Mucosa of stomach (tissue), 1 donor: Measurements from ENCODE around the gene LRPPRC.
"Not testable (repeated sequence)": the region's sequence is repeated elsewhere in the genome, so short reads cannot be mapped to it uniquely, and the experiment has no call there.

Source experiments
- H3K27me3 ChIP-seq: one replicate; pipeline ENCODE4 v1.7.0; 2013; ENCODE audit warnings: mild to moderate bottlenecking, low read length; ENCODE audit not compliant: control insufficient read depth, insufficient read depth
- H3K36me3 ChIP-seq: one replicate; pipeline ENCODE4 v1.7.0; 2013; ENCODE audit warnings: low read length; ENCODE audit not compliant: control insufficient read depth, insufficient read depth
- H3K4me1 ChIP-seq: one replicate; pipeline ENCODE4 v1.7.0; 2013; ENCODE audit warnings: mild to moderate bottlenecking, low read length; ENCODE audit not compliant: control insufficient read depth, insufficient read depth
- H3K4me3 ChIP-seq: one replicate; pipeline ENCODE4 v1.7.0; 2013; ENCODE audit warnings: low read length
- H3K9ac ChIP-seq: one replicate; pipeline ENCODE4 v1.7.0; 2013; ENCODE audit warnings: mild to moderate bottlenecking, low read length, moderate library complexity
- H3K9me3 ChIP-seq: one replicate; pipeline ENCODE4 v1.7.0; 2013; ENCODE audit warnings: mild to moderate bottlenecking, low read length, moderate library complexity; ENCODE audit not compliant: control insufficient read depth
- donor health status: Pancreatic carcinoma.

LRPPRC gene

DNA sequence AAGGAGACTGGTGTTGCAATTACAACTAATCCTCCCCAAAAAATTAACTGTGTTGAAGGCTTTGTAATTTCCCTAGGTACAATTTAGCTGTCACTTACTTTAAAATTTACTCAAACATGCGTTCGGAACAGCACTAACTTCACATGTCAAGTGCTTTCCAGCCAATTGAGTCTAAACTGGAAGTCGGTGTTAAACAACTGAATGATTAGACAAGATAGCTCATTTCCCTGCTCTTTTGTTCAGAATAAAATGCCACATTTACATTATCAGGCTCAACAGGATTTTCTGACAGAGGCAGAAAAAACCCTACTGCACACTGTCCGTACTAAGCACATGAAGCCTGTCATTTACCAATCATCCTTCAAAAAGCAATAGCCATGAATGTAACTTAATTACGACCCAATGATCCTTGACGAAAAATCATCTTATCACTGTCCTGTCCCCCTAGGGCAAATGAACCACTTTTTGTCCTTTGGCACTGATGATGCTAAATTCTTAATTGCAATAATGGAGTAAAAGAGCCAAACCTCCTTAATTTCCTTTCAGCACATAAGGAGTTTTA lies 56.0 kb downstream of the LRPPRC start:
- no peaks in the 10 kb centered on the region for H3K4me1 ChIP-seq
- H3K9me3 ChIP-seq = no peaks in the 10 kb centered on the region
- H3K36me3 ChIP-seq = no peaks in the 10 kb centered on the region
- no peak overlapping the region for H3K9ac ChIP-seq
- H3K27me3 ChIP-seq = no peaks in the 10 kb centered on the region
- H3K4me3 ChIP-seq = no peak overlapping the region

DNA sequence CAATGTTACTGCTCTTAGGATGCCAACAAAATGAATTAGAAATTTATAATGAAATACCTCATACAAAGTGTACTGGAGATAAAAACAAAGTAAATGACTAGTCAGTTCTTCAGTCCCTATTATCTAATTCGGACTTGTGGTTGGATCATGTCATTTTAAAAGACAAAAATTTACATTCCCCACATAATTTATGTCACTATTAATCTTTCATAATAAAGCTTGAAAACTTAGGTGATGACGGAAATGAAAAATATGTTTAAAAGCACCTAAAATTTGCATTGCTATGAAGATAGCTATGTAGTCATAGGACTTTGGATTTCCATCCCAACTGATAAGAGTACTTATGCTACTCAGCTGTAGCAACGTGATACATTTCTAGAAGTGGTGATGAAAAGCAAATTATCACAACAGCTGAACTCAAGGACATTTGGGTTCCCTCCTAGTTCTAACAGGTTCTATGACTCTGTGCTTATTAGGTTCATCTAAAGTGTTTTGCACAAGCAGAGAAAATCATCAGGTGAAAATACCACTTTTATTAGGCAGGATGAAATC lies 58.4 kb downstream of the LRPPRC start:
- H3K4me1 ChIP-seq = no peaks in the 10 kb centered on the region
- H3K9ac ChIP-seq = no peak overlapping the region
- H3K9me3 ChIP-seq = no peaks in the 10 kb centered on the region
- H3K27me3 ChIP-seq = no peaks in the 10 kb centered on the region
- no peaks in the 10 kb centered on the region for H3K36me3 ChIP-seq
- no peak overlapping the region for H3K4me3 ChIP-seq

DNA sequence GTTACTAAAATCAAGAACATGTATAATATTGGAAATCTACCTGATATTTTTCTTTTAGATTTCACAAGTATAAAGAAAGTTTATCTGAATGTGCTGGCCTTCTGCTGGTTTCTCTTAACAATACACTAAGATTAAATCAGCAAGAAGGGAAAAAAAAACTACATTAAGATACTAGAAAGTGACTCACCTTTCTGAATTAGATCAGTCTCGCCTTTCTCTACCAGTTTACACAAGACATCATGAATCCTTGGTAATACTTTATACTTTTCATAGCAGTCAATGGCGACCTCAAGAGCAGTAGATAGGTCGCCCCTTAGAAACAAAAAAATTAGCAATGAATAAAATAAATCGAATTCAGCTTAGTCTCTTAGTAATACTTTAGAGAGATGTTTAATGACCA lies 61.2 kb downstream of the LRPPRC start:
- Histone ChIP-seq H3K4me1 (no peaks in the 10 kb centered on the region), H3K27me3 (no peaks in the 10 kb centered on the region), H3K9me3 (no peaks in the 10 kb centered on the region), H3K36me3 (no peaks in the 10 kb centered on the region), H3K9ac (no peak overlapping the region), H3K4me3 (no peak overlapping the region)

DNA sequence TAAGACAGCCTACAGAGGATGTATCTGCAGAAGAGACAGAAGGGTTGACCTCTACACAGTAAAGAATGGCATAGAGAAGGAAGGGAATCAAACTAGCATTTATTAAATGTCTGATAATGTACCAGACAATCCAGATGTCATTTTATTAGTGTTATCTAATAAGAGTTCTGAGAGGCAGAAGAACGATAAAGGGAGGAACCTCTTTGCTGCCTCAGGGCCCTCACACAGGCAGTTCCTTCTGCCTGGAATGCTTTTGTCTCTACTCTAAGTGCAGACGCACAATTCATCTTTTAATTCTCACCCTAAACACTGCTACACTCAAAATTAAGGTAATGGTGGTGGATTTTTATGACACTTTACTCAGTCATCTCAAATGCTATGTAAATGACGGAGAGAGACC lies 64.5 kb downstream of the LRPPRC start:
- H3K4me1 ChIP-seq = no peaks in the 10 kb centered on the region
- H3K27me3 ChIP-seq = no peaks in the 10 kb centered on the region
- H3K4me3 ChIP-seq = no peak overlapping the region
- no peaks in the 10 kb centered on the region for H3K36me3 ChIP-seq
- no peaks in the 10 kb centered on the region for H3K9me3 ChIP-seq
- no peak overlapping the region for H3K9ac ChIP-seq

DNA sequence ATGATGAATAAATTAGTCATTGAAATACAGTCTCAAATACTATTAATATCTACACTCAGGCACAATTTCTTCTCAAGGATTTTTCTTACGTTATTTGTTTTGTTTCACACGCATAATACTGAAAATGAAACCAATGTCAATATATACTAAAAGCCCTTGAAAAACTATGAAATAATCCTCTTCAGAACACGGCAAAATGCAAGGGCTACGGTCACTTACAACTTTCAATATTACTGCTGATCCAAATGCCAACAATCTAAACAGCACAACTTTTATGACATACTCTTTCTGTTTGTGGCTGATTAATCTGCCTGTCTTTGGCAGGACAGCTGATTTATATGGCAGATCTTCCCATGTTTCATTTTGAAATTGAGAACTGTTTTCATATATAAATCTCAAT lies 68.3 kb downstream of the LRPPRC start:
- Histone ChIP-seq H3K4me1 (no peaks in the 10 kb centered on the region), H3K9ac (no peak overlapping the region), H3K27me3 (no peaks in the 10 kb centered on the region), H3K4me3 (no peak overlapping the region), H3K9me3 (no peaks in the 10 kb centered on the region), H3K36me3 (no peaks in the 10 kb centered on the region)

DNA sequence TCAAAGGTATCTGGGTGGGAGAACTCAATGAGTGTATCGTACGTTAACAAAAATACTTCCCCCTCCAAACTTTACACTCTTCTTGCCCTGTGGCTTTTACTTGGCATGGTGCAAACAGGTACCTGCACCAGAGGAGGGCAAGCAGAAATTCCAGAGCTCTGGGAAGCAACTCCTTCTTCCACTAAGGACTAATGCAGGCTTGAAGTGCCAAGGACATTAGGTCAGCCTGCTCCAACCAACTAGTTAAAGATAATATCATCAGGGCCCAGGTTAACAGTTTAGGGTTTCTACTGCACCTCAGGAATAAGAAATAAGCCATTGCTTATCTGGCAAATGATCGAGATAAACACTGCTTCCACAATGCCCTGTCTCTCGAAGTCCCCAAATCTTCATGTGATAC lies 70.4 kb downstream of the LRPPRC start:
- no peaks in the 10 kb centered on the region for H3K4me1 ChIP-seq
- no peaks in the 10 kb centered on the region for H3K27me3 ChIP-seq
- no peaks in the 10 kb centered on the region for H3K9me3 ChIP-seq
- H3K36me3 ChIP-seq = no peaks in the 10 kb centered on the region
- no peak overlapping the region for H3K4me3 ChIP-seq
- H3K9ac ChIP-seq = no peak overlapping the region

DNA sequence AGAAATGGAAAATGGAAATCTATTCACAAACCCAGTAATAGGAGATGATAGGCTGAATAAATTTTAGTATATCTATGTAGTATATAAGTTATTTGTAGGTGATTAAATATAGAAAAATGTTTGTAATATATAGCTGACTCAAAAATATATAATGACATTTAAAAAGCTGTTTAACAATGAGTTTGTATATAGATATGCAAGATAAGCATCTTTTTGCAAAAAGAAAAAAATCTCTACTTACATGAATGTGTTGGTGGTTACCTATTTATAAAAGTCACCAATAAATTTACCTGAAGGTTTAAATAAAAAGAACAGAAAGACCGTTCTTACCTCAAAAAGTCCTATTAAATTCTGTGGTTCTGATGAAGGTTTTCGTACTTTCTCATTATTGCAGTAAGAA lies 71.3 kb downstream of the LRPPRC start:
- Histone ChIP-seq H3K27me3 (no peaks in the 10 kb centered on the region), H3K4me3 (no peak overlapping the region), H3K4me1 (no peaks in the 10 kb centered on the region), H3K9me3 (no peaks in the 10 kb centered on the region), H3K36me3 (no peaks in the 10 kb centered on the region), H3K9ac (no peak overlapping the region)

DNA sequence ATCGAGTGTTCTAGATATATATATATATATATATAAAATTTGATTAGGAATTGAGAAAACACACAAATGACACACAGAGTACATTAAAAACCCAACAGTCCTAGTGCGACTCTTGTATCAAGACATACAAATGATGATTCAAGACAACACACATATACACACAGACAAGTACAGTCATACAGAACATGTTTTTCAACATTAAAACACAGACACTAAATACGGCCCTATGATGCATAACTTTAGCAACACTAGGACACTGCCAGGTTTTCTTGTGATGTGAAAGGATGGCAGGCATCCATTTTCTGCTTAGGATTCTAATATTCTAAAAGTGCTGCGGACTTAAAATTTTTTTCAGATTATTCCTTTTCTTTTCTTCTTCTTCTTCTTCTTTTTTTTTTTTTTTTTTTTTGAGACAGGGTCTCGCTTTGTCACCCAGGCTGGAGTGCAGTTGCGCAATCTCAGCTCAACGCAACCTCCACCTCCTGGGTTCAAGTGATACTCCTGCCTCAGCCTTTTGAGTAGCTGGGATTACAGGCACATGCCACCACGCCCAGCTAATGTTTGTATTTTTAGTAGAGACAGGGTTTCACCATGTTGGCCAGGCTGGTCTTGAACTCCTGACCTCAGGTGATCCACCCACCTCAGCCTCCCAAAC lies 84.5 kb downstream of the LRPPRC start:
- not testable (repeated sequence) for H3K36me3 ChIP-seq, H3K4me1 ChIP-seq, H3K27me3 ChIP-seq, H3K9me3 ChIP-seq, H3K9ac ChIP-seq, H3K4me3 ChIP-seq

DNA sequence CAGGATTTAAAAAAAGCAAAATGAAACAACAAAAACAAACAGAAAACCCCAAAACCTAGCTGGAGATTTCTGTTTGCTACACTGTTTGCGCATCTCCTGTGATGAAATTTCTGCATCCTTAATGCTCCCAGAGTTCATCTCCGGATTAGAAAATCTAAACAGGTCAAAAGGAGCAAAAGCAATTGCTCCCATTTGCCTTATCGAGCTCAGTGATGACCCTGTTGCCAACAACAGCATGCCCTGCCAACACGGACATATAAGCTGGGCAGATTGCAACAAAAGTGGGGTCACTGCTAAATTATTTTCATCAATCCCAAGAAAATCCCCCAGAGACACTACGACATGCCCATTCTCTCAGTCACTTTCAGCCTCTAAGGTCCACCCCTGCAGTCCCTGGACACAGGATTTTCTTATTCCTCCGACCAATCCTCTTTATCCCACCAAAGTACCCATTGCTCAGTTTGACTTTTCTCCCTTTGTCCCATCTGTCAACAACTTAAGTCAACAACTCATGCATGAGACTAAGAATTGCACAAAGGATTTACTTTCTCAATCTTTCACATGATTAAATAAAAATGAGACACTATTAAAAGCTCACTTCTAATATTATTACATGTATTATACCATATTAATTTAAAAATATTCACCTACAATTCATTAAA lies 89.2 kb downstream of the LRPPRC start:
- H3K9me3 ChIP-seq = no peaks in the 10 kb centered on the region
- H3K9ac ChIP-seq = no peak overlapping the region
- no peaks in the 10 kb centered on the region for H3K36me3 ChIP-seq
- no peaks in the 10 kb centered on the region for H3K27me3 ChIP-seq
- H3K4me1 ChIP-seq = no peaks in the 10 kb centered on the region
- no peak overlapping the region for H3K4me3 ChIP-seq

DNA sequence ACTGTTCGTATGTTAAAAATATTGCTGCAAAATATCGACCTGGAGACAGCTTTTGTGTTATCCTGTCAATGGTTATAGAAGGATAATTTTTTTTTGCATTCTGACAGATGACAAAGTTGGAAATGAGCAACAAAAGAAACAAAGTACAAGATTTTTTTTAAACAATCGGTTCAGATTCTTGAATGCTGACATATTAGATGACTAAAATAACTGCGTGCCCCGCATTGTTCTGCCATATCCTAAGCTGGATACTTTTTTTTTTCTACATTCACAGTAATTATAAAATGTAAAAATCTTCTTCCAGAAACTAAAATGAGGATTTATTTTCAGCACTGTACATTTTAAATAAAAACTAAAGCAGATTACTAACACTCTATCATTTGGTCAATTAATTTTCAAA lies 89.9 kb downstream of the LRPPRC start:
- Histone ChIP-seq H3K4me3 (no peak overlapping the region), H3K9ac (no peak overlapping the region), H3K36me3 (no peaks in the 10 kb centered on the region), H3K9me3 (no peaks in the 10 kb centered on the region), H3K27me3 (no peaks in the 10 kb centered on the region), H3K4me1 (no peaks in the 10 kb centered on the region)

DNA sequence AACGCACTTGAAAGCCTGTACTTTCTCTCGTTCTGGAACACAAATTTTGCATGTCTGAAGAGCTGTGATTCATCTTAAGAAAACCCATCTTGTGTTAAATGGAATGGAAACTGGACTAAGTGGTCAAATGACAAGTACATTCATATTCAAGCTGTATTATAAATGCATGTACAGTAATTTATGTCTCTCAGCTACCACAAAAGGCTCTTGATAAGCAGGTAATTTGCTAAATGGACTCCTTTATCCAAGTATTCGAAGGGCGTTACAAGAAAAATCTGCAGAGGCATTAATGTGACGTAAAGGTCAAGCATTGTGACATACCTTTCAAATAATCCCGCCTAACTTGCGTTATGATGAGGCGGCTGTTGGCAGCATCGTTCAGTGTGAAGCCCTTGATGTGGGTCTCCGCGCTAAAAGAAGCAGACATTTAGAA lies 90.4 kb downstream of the LRPPRC start:
- Histone ChIP-seq H3K9me3 (no peaks in the 10 kb centered on the region), H3K4me3 (no peak overlapping the region), H3K4me1 (no peaks in the 10 kb centered on the region), H3K36me3 (no peaks in the 10 kb centered on the region), H3K9ac (no peak overlapping the region), H3K27me3 (no peaks in the 10 kb centered on the region)

DNA sequence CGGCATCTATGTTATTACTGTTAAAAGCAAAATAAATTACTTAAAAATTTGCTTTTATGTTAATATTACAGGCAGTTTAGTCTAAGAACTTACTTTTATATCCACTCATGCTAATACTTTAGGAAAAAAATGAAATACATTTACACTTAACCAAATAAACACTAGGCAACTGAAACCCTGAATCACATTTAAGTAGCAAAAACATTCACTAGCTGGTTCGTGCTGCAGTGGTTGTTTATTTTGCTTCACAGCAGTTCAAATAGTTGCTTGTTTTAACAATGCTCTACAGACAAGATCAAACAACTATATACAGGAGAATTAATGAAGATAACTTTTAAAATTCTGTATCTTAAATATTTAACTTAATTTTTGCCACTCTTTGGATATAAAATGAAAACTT lies 96.2 kb downstream of the LRPPRC start:
- H3K9ac ChIP-seq = no peak overlapping the region
- H3K4me1 ChIP-seq = peaks cover 6% of the 10 kb centered on the region
- no peaks in the 10 kb centered on the region for H3K9me3 ChIP-seq
- no peak overlapping the region for H3K4me3 ChIP-seq
- no peaks in the 10 kb centered on the region for H3K36me3 ChIP-seq
- H3K27me3 ChIP-seq = no peaks in the 10 kb centered on the region
